ENCODE measurements around the gene COX19. TPM values are rescaled to one million over a fixed set of nuclear protein-coding genes. Genes with fewer than 3 reads are reported as not detected.

COX19 gene
- polyA plus RNA-seq, 1 of the 3 experiments (the other 2 are of a cell fraction): 7.6 TPM

GRCh38 chr7:918441-919113 is 56.8 kb downstream of the COX19 start:
- H4K20me1 ChIP-seq (ENCODE audit: insufficient read depth): no peaks in the 10 kb centered on the region
- no peak overlapping the region for H2AFZ ChIP-seq (ENCODE audit: low read depth)
- H3K79me2 ChIP-seq (ENCODE audit: insufficient read depth): no peaks in the 10 kb centered on the region
- H3K9me2 ChIP-seq: no peaks in the 10 kb centered on the region
- peaks cover 0 to 24% of the 10 kb centered on the region in 2 experiments; a peak in 1 of 4 replicates for H3K4me1 ChIP-seq (ENCODE audit: control insufficient read depth in 1 of 2, insufficient read depth in 2 of 2, low read depth in 1 of 2, low read length in 1 of 2)
- TF ChIP-seq MEF2A (IDR thresholded peaks at IDR 0.05; ENCODE audit: borderline replicate concordance, low read depth) (no peak), TAF1 (IDR thresholded peaks at IDR 0.05; ENCODE audit: borderline replicate concordance, low read depth, low read length) (no peak), USF1 (IDR thresholded peaks at IDR 0.05; ENCODE audit: borderline replicate concordance, low read depth) (no peak), MAX (IDR thresholded peaks at IDR 0.05; ENCODE audit: low read depth) (no peak), TEAD4 (IDR thresholded peaks at IDR 0.05; ENCODE audit: borderline replicate concordance, insufficient read depth) (no peak), ZBTB33 (IDR thresholded peaks at IDR 0.05; ENCODE audit: borderline replicate concordance, low read depth) (no peak), FOSL2 (IDR thresholded peaks at IDR 0.05; ENCODE audit: borderline replicate concordance, low read depth) (no peak), TCF12 (IDR thresholded peaks at IDR 0.05) (no peak), RXRA (IDR thresholded peaks at IDR 0.05; ENCODE audit: borderline replicate concordance, low read depth) (no peak), EP300 (IDR thresholded peaks at IDR 0.05; ENCODE audit: borderline replicate concordance in 1 of 2, low read depth in 1 of 2, low read length in 1 of 2) (no peak), SMC3 (IDR thresholded peaks at IDR 0.05; ENCODE audit: low read depth, low read length) (no peak), NRF1 (IDR thresholded peaks at IDR 0.05; ENCODE audit: low read depth, low read length) (no peak), FOXJ3 (CRISPR knock-in tag; IDR thresholded peaks at IDR 0.05) (no peak), PBX3 (IDR thresholded peaks at IDR 0.05) (no peak), SIN3A (IDR thresholded peaks at IDR 0.05; ENCODE audit: borderline replicate concordance, low read depth, low read length) (no peak)
- H3K9ac ChIP-seq: no peak overlapping the region
- POLR2A ChIA-PET: no interaction called here
- no peak overlapping the region for H3K4me2 ChIP-seq
- no peaks in the 10 kb centered on the region for H3K27me3 ChIP-seq (ENCODE audit: insufficient read depth)
- DNase-seq: no peak
- H3F3A ChIP-seq (replicated peaks; ENCODE audit: insufficient read depth): peaks cover 4% of the 10 kb centered on the region
- no peak overlapping the region for H3K27ac ChIP-seq (ENCODE audit: low read depth in 2 of 2, low read length in 1 of 2)
- no peaks in the 10 kb centered on the region for H3K9me3 ChIP-seq
- H3K4me3 ChIP-seq (ENCODE audit: low read depth in 2 of 2, low read length in 1 of 2): no peak overlapping the region
- WGBS (ENCODE audit: low lambda C conversion rate): 81% methylated on average over 13 of the region's 21 CpGs
- no peaks in the 10 kb centered on the region for H3K36me3 ChIP-seq (replicated peaks in 1 of 2; ENCODE audit: control insufficient read depth in 1 of 2, insufficient read depth in 2 of 2, low read length in 1 of 2)
- CTCF ChIA-PET: interaction anchor here (0.6 to 2.8 kb wide), 5 partner anchors 11 to 74 kb away, joined by 3 to 26 read pairs (median 3); partner anchors contain the start of gene COX19
